HG03354 (cell line): ENCODE measurements around the gene C2CD4C.
"Not testable (repeated sequence)": the region's sequence is repeated elsewhere in the genome, so short reads cannot be mapped to it uniquely, and the experiment has no call there.

Source experiments
- ATAC-seq: cut with Tn5 transposase; IDR thresholded peaks from one replicate; pipeline ENCODE4 v1.9.1; 2021; ENCODE audit warnings: mild to moderate bottlenecking; ENCODE audit not compliant: unreplicated experiment, poor library complexity, severe bottlenecking

The C2CD4C gene

DNA sequence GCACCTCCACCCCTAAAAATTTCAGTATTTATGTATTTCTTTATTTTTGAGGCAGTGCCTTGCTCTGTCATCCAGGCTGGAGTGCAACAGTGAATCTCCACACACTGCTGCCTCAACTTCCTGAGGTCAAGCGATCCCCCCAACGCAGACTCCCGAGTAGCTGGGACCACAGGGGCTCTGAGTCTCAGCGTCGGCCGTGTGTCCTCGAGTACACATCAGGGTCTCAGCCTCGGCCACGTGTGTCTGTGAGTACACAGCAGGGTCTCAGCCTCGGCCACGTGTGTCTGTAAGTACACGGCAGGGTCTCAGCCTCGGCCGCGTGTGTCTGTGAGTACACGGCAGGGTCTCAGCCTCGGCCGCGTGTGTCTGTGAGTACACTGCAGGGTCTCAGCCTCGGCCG is 21.2 kb downstream of the C2CD4C start:
- no peak for ATAC-seq

DNA sequence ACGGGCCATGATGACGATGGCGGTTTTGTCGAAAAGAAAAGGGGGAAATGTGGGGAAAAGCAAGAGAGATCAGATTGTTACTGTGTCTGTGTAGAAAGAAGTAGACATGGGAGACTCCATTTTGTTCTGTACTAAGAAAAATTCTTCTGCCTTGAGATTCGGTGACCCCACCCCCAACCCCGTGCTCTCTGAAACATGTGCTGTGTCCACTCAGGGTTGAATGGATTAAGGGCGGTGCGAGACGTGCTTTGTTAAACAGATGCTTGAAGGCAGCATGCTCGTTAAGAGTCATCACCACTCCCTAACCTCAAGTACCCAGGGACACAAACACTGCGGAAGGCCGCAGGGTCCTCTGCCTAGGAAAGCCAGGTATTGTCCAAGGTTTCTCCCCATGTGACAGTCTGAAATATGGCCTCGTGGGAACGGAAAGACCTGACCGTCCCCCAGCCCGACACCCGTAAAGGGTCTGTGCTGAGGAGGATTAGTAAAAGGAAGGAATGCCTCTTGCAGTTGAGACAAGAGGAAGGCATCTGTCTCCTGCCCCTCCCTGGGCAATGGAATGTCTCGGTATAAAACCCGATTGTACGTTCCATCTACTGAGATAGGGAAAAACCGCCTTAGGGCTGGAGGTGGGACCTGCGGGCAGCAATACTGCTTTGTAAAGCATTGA is 22.2 kb downstream of the C2CD4C start:
- not testable (repeated sequence) for ATAC-seq

DNA sequence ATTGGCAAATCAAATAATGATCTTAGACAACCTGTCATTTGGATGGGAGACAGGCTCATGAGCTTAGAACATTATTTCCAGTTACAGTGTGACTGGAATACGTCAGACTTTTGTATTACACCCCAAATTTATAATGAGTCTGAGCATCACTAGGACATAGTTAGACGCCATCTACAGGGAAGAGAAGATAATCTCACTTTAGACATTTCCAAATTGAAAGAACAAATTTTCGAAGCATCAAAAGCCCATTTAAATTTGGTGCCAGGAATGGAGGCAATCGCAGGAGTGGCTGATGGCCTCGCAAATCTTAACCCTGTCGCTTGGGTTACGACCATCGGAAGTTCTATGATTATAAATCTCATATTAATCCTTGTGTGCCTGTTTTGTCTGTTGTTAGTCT is 22.8 kb downstream of the C2CD4C start:
- ATAC-seq = not testable (repeated sequence)

DNA sequence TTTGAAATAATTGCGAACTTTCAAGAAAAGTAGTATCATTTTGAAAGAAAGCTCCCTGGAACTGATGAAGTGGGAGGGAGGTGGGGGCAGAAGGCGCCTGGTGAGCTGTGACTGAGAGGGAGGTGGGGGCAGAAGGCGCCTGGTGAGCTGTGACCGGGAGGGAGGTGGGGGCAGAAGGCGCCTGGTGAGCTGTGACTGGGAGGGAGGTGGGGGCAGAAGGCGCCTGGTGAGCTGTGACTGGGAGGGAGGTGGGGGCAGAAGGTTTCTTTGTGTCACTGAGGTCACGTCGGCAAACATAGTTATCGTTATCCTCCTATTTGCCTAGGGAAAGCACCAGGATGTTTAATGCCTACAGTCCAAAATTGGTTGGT is 24.2 kb downstream of the C2CD4C start:
- no peak for ATAC-seq

DNA sequence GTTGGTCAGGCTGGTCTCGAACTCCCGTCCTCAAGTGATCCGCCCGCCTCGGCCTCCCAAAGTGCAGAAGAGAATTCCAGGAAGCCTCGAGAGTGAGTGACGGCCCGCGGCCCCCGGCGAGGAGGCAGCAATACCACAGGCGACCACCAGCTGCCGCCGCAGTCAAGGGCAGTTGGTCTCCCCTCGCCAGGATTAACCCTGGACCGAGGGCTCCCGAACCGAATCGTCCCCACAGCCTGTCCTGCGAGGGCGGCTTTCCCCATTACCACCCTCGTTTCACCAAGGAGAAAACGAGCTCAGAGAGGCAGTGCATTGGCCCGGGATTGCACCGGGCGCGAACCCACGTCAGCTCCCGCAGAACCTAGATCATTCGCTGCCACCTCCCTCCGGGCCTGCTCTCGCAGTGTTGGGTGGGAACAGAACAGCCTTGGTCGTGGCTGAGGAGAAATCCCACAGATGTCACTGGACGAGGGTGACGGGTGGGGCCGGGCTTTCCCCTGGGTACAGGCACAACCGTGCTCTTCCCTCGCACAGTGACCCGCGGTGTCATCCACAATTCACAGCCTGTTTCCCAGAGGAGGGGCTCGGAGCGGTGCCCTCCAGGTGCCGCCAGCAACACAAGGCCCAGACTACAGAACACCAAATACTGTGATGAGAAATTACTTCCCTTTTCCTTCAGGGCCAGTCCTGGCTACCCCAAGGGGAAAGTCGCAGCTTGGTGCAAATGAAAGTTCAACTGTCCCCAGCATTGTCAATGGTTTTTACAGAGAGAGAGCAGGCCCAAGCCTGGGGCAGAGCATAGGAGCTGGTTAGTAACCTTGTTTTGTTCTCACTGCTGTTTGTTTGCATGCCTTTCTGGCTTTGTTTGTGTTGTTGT is 24.8 kb downstream of the C2CD4C start:
- ATAC-seq = no peak

DNA sequence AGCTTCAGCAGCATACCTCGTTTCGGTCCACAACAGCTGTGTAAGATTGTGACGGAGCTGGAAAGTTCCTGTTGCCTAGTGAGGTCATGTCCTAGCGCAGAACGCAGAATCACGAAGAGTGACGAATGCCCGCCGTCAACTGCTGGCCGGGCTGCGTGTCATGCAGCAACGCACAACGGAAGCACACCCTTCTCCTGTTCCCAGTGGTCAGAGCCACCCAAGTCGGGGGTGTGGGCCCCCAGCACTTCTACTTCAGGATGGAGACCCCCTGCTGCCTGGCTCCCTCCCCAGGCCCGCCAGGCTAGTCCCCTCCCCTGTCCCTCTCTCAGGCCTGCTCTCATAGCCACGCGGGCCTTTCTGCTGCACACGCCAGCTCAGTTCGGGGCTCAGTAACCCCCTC is 25.9 kb downstream of the C2CD4C start:
- no peak for ATAC-seq

DNA sequence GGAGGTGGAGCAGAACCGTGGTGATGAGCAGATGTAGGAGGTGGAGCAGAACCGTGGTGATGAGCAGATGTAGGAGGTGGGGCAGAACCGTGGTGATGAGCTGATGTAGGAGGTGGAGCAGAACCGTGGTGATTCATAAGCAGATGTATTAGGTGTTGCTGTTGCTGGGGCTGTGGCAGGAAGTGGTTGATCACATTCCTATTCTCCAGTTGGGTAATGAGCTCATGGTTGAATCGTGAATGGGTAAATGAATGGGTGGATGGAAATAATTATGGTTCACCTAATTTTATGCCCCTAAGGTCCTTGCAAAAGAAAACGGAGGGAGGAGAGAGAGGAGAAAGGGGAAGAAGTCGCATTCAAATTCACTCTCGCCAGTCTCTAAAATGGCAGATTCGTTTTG is 26.4 kb downstream of the C2CD4C start:
- ATAC-seq = not testable (repeated sequence)

DNA sequence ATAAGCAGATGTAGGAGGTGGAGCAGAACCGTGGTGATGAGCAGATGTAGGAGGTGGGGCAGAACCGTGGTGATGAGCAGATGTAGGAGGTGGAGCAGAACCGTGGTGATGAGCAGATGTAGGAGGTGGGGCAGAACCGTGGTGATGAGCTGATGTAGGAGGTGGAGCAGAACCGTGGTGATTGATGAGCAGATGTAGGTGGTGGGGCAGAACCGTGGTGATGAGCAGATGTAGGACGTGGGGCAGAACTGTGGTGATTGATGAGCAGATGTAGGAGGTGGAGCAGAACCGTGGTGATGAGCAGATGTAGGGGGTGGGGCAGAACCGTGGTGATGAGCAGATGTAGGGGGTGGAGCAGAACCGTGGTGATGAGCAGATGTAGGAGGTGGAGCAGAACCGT is 27.0 kb downstream of the C2CD4C start:
- not testable (repeated sequence) for ATAC-seq

DNA sequence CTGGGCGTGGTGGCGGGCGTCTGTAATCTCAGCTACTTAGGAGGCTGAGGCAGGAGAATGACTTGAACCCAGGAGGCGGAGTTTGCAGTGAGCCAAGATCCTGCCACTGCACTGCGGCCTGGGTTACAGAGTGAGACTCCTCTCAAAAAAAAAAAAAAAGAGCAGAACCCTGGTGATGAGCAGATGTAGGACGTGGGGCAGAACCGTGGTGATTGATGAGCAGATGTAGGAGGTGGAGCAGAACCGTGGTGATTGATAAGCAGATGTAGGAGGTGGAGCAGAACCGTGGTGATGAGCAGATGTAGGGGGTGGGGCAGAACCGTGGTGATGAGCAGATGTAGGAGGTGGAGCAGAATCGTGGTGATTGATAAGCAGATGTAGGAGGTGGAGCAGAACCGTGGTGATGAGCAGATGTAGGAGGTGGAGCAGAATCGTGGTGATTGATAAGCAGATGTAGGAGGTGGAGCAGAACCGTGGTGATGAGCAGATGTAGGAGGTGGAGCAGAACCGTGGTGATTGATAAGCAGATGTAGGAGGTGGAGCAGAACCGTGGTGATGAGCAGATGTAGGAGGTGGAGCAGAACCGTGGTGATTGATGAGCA is 28.2 kb downstream of the C2CD4C start:
- not testable (repeated sequence) for ATAC-seq

GRCh38 chr19:379796-380195 is 29.2 kb downstream of the C2CD4C start:
- no peak for ATAC-seq

- no peak for ATAC-seq
Measured at GRCh38 chr19:378706-379105, 30.2 kb downstream of the C2CD4C start.

DNA sequence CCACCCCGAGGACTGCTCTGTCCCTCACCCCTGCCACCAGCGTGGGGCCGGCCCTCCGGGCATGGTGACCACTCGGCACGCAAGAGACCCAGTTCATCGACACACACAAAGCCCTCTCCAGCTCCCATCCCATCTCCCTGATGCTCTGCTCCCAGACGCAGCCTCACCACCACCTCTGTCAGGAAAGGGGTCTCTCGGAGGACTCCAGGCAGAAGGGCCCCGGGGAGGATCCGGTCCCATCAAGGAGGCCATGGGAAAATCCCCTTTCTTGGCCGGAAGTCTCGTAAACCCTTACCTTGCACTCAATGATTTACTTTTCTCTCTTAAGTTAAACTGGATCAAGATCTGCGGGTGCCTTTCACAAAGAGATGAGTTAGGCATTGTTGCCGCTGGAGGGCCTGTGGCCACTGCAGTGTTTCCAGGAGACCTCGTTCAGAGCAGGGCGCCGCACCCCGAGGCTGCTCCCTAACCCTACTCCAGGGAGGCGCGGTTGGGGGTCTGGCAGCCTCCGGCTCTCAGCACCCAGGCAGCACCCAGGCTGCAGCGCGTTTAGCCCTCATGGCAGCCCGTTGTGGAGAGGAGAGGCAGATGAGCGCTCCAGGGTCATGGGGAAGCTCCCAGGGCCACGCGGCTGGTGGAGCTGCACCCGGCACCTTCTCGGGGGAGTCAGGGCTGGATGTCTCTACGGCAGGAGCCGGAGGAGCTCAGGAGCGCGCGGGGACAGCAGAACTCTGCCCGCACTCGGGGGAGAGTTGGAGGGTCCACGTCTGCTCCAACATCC is 31.0 kb downstream of the C2CD4C start:
- ATAC-seq = no peak

DNA sequence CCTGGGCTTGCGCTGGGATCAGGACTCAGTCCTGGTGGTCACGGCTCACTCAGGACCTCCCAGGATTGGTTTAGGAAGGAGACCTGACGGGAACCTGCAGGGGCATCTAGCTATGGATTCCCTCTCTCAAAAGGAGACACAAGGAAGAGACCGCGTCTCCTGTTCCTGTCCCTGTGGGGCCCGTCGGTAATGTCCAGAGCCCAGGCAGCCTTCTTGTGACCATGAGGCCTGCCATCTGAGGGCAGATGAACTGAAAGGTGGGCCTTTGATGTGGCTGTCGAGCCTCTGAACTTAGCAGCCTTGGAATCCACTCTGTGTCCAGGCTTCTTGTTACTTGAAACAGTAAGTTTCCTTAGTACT is 32.9 kb downstream of the C2CD4C start:
- no peak for ATAC-seq

- ATAC-seq = no peak
Measured at GRCh38 chr19:375395-376110, 33.4 kb downstream of the C2CD4C start.

- ATAC-seq = no peak
Measured at GRCh38 chr19:374886-375235, 34.1 kb downstream of the C2CD4C start.

DNA sequence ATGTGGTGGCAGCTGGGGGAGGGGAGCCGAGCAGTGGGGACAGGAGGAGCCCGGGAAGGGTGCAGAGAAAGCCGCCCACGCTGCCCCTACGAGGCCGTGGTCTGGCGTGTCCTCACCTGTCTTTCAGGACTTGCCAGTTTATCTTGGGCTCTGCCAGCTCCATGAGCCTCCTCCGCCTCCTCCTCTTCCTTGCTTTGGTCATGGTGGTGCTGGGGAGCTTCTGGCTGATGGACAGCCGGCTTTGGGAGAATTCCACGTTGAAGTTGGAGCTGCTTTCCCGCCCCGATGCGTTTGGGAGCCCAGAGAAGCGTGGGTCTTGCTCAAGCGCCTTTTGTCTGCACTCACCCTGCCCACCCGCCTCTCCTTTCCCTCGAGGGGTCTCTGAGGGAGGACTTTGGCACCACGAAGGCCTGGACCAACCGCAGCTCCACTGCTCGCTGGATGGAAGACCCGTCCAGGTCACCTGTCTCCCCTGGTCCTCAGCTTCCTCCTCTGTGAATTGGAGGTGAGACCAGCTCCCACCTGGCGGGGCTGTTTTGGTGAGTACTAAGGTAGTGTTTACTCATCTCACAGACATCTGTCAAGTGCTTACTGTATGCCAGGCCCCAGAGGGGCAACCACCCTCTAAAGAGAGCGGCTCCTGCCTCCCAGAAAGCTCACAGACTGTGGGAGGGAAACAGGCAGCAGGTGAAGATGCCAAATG is 34.6 kb downstream of the C2CD4C start:
- ATAC-seq = no peak

- no peak for ATAC-seq
Measured at GRCh38 chr19:373391-374182, 35.4 kb downstream of the C2CD4C start.

DNA sequence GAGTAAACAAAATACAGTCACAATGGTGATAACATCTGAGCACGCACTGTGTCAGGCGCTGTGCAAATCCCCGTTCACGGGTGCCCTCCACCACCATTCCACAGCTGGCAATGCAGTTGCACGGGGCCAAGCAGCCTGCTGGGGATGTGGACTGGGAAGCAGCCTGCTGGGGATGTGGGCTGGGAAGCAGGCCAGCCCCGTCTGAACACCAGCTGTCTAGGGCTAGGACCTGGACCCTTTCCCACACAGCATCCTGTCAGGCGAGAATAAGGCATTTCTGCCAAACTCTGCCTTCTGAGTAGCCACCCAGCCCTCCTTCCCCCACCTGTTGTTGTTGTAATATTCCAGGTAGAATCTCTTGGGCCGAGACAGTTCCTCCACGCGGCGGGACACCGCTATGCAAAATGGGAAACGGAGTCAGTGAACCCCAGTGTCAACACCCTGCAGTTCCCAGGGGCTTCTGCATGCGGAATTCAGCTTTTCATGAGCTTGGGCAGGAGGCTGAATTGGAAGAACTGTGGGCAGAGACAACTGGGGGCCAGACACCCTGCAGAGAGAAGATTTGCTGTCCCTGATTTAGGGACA is 36.5 kb downstream of the C2CD4C start:
- no peak for ATAC-seq
